ENCODE measurements around the gene SLCO2A1.

The SLCO2A1 gene

DNA sequence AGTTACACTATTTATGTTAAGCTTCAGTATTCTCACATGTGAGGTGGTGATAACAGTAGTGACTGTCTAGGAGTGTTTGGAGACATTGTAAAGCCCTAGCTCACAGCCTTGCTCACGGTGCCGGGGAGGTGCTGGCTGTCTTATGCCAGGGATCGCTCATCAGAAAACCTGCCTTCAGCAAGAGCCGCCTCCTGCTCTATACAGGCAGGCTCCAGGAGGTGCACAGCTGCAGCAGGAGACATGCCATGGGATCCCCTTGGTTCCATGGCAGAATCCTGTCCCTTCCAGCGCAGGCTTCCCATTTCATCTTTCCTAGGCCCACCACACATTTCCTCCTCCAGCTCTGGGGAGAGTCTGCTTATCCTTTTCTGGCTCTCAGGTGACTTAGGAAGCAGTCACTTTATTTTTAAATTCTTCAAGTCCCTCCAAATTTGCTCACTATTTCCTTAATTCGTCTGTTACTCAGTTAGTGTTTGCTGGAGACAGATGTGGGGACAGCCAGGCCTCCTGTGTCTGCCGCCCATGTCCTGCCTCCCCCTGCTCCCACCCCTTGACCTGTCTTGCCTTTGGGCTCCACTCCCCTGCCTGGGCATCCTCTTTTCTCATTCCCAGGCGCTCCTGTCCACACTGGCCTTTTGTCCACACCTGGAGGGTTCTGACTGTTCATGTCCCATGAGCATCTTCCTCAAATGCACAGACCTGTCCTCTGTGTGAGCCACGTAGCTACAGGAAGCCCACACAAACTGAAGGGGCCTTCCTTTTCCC lies 31.7 kb downstream of the SLCO2A1 start:
- DNase-seq = no peak

DNA sequence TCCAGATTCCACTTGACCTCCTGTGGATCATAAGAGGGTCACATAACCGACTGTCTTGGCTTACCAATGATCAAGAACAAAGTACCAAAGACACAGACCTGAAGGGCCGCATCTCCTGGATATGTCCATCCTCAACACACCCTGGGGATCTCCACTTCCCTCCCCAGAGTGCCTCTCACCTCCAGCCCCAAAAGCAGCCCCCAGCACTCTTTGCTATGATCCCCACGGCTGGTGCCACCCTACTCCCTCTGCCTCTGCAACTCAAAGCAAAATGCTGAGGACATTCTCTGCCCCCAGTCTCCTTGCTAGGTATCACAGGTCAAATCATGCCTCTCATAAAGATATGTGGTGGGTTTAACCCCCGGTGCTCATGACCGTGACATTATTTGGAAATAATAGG lies 32.7 kb downstream of the SLCO2A1 start:
- no peak for DNase-seq

DNA sequence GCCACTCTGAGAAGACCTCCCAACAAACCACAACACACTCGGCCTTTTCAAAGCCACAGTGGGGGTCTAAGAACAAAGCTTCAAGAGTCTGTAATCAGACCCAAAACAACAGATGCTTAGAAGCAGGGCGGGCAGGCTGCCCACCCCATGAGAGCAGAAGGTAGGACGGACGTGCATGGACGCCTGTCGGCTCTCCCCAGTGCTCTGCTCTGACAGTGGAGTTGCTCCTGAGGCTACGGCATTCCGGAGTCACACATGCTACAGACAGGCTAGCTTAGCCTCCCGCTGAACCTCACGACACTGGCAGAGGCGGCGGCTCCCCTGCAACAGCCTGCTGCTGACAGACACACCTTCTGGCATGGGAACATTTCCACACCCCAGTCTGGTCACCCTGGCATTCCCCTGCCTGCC lies 33.5 kb downstream of the SLCO2A1 start:
- no peak for DNase-seq

DNA sequence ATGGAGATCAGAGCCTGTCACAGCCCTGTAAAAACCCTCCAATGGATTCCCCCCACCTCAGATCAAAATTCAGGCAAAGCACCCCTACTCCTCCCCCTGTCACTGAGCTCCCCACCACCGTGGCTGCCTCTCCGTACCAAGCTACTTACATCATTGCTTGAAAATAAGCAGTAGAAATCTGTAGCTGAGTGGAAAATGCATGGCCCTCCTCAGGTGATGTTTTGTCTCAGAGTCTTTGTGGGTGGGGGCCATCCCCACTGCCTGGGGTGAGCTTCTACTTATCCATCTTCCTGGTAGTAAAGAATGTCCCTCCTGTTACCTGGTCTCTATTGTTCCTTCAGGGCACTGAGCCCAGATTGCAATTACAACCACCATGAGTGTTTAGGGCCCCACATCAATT lies 34.5 kb downstream of the SLCO2A1 start:
- no peak for DNase-seq

- DNase-seq = no peak
Observed at GRCh38 chr3:133994166-133994890, 35.4 kb downstream of the SLCO2A1 start.

DNA sequence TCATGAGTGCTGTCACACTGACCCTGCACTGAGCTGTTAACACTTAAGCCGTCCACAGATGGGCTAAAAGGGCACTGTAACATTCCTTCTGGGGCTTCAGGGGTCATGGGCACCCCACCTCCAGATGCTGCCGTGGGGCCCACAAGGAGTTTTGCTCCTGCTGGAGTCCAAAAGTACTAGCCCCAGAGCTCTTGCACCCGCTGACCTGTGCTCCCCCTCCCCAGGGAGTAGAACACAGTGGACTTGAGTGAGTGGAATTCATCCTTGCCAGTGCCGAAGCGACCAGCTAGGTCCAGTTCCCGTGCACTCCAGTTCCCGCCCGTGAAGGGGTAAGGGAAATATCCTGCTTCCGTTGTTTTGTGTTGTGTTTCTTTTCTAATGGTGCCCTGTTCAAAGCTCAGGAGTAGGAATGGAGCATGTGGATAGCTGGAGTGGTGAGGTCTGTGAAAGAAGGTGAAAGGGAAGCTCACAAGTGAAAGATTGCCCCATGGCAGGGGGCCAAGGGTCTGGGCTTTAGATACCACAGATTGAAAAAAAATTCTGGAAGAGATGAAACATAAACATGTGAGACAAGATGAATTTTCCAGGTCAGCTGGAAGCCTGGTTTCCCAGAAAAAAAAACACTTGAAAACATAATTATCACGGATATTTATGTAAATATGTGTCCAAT lies 36.6 kb downstream of the SLCO2A1 start:
- no peak for DNase-seq

GRCh38 chr3:133992381-133992780 lies 37.3 kb downstream of the SLCO2A1 start:
- DNase-seq = no peak

DNA sequence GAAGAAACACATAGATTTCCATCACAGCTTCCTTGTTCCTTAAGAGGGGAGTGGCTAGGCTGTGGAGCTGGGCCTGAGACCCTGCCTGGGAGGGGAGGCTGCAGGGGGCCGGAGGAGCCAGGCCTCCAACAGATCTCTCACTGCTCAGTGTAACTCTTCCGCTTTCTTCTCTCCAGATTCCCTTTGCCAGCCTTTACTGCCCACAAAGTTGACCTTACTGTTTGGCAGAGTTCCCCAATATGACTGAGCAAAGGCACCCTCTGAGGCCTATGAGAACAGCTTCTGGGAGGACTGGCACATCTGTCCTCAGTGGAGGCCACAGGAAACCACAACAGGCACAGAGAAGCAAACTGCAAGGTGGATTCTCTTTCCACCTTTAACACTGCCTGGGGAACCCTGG lies 38.1 kb downstream of the SLCO2A1 start:
- DNase-seq = no peak

DNA sequence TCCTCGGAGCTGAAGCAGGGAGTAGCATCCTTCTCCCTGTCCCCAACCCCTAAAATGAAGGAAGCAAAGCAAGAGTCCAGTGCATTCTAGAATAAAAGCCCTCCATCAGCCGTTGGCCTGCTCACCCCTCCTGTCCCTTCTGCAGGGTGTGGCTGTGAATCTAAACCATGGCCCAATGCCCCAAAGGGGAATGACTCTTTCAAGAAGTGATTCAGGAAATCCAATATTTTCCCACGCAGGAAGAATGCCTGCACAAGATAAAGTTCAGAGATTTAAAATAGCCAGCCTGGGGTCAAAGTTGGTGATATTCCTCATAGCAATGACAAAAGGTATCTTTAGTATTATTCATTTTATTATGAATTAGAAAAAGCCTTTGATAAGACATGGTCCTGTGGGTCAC lies 38.5 kb downstream of the SLCO2A1 start:
- no peak for DNase-seq

DNA sequence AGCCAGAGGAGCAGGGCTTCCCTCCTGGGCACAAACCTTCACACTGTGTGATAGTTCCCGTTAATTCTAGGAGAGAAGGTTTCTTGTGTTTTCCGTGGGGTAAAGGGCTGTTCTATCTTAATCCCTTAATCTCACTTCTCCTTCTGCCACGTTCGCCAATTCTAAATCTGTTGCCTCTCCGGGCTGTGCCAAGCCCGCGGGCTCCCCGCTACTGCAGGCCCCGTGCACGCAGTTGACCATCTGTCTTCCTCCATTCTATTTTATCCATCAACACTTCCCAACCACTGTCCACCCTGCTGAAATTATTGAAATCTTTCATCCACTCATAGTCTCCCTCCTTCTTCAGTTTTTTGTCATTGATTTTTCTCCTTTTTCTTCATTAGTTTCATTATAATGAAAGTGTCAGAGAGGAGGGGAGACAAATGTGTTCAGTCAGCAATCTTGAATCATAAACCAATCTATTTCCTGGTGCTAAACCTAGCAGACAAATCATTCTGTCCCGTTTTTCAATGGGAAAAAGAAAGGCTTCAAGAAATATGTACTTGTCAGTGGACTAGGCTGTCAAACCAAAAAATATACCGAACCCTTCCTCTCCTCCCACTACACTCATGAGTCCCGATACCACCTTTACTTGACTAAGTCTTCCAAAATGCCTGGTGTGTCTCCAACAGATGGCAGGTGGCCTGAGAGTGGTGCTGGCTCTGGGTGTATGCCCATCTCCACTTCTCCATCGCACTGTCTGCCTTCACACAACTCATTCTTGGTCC lies 39.6 kb downstream of the SLCO2A1 start:
- no peak for DNase-seq

- no peak for DNase-seq
Observed at GRCh38 chr3:133988631-133989161, 41.0 kb downstream of the SLCO2A1 start.

GRCh38 chr3:133987948-133988484 lies 41.7 kb downstream of the SLCO2A1 start:
- no peak for DNase-seq

- DNase-seq = no peak
Observed at GRCh38 chr3:133987136-133987535, 42.6 kb downstream of the SLCO2A1 start.

DNA sequence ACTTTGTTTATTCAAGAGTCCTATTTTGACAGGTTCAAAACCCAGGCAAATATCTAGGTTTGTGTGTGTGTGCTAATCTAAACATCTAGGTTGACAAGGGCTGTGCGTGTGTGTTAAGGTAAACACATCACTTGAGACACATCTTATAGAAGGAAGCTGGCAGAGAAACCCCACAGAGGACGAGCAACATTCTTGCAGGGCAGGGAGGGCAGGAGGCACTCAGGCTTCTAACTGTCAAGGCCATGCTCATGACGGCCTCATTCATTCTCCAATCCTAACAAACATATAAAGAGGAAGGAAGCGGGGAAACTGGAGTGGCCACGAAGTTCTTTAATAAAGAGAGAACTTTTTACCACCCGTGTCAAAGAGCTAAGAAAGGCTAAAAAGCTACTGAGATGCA lies 43.4 kb downstream of the SLCO2A1 start:
- no peak for DNase-seq

GRCh38 chr3:133984975-133985374 lies 44.8 kb downstream of the SLCO2A1 start:
- DNase-seq = no peak

GRCh38 chr3:133983576-133984560 lies 45.9 kb downstream of the SLCO2A1 start:
- DNase-seq = no peak

DNA sequence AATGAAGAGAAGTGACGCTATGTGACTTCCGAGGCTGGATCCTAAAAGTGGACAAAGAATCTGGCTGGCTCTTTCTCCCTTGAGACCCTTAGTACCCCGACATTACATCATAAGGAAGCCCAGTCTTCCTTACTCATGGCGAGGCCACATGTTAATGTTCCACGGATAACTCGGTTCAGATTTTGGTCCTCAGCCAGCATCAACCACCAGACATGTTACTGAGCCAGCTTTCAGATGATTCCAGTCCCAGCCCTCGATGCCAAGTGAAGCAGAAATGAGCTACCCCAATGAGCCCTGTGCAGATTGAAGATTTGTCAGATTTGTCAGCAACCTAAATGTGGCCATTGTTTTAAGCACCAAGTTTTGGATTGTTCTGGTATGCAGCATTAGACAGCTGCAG lies 46.6 kb downstream of the SLCO2A1 start:
- no peak for DNase-seq

- no peak for DNase-seq
Observed at GRCh38 chr3:133980550-133980949, 49.2 kb downstream of the SLCO2A1 start.

GRCh38 chr3:133980035-133980434 lies 49.7 kb downstream of the SLCO2A1 start:
- no peak for DNase-seq

GRCh38 chr3:133979553-133979952 lies 50.2 kb downstream of the SLCO2A1 start:
- DNase-seq = peak; percentile 19

- no peak for DNase-seq
Observed at GRCh38 chr3:133977568-133977967, 52.2 kb downstream of the SLCO2A1 start.
